NCI-H524 treated with DMSO at 0.1 percent for 48 hours (cell line): ENCODE data around the gene FRZB.

ENCODE experiments used
- DNase-seq: peaks from one replicate; lab custom pipeline; 2025; lab: John Stamatoyannopoulos, UW

Gene FRZB

DNA sequence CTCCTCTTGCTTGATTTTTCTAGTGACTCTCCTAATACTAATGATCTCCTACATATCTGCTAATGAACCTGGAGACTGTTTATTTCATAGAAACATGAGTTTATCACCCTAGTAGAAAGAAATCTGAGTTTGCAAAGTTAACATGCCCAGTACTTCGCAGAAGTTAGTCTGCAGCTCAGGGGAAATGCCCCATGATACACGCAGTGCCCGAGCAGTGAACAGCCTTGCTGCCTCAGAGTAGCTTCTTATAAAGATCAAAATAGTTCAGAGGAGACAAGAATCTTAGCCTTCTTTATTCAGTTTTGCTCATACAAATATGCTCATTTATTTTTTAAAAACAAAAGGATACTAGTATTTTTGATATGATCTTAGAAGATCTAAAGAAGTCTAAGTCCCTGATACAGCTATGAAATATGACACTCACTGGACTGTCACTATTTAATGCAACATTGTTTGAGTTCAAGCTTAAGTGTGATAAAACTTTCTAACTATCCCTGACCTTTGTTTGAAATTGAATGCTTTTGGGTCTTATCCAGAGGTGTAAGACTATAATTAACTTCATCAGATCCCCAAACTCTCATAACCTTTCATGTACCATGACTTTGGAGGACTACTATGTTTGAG is 20.5 kb downstream of the FRZB start:
- no peak for DNase-seq

DNA sequence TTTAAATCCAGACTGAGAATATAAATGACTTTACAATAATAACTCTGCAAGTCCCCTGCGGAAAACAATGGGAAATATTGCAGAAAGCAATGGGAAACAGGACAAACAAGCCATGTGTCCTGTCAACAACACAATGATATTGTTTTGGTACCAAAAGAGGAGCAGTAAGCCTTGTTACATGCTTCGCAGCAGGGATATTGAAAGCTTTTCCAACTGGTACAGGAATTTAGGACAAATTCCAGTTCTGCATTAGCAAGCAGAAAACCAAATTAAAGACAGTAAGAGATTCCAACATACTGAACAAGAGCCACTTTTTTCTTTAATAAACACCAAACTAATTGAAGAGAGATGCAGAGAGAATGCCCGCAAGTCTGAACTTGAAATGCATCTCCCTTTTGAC is 30.0 kb downstream of the FRZB start:
- no peak for DNase-seq

DNA sequence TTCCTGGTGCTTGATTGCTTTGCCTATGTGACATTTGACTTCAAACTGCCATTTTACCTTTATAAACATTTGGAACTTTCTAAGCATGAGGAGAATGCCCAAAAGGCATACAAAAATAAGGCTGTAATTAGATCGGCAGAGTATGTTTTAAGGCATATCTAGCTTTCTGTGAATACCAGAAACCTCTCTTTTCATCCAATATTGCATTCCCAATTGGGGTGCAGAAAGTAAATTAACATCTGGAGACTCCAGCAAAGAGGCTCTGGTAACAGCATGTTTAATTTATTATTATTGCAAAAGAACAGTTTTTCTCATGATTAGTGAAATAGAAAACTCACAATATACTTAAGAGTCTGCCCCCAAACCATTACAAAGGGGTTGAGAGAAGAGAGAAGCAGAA is 32.1 kb downstream of the FRZB start:
- DNase-seq, result no peak

DNA sequence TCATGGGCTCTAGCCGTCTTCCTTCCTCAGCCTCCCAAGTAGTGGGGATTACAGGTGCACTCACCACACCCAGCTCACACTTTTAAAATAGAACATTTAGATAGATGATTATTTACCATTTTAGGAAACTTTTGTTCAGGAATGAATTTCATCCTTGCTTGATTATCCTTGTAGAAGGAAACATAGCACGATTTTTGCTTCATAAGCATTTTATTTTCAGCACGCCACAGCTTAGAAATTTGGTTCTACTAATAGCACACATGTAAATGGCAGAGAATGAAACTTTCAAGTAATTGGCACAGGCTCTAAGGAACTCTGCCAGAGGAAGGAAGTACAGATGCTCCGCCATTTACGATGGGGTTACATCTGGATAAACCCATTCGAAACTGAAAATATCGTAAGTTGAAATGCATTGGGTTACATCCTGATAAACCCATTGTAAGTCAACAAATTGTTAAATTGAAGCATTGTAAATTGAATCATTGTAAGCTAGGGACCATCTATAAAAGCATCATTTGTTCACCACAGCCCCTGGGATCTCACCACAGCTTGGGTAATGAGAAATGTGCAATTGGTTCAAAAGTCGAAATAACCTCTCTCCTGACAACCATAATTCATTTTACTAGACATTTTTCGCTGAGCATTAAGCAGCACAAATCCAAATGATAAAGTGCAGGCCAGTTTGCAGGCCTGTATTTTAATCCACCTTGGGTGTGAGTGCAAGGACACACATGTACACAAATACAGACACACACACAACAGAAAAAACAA is 33.2 kb downstream of the FRZB start:
- no peak for DNase-seq

DNA sequence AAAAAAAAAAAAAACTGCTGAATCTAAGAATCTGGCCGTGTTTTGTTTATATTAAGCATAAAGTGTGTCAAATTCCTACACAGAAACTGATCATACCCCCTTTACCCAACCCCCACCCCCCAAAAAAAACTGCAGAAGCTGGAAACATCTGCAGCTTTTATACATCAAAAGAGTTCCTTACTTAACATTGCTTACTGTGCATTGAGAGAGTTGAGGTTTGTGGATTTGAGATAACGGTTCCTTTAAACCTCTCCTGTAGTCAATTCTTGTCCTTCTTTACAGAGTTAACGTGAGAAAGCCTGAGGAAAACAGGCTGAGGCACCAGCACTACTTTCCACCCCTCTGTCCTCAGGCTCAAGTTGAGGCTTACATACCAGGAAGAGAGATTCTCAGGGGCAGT is 34.5 kb downstream of the FRZB start:
- DNase-seq, result no peak

DNA sequence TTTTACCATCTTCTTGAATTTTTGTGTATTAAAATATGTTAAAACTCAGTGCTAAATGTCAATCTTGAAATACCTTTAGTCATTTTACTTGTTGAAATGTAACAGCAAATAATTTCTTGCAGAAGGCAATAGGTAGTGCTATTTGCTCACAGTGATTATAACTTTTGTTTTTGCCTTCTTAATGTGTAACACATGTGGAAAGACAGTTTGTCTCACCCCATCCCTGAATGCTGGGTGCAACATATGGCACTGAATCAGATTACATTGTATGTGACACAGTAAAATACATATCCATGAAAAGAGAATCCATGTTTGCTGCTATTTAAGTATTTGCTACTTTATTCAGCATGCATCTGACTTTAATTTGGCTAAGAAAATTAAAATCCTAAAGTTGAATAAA is 35.3 kb downstream of the FRZB start:
- peak; percentile 85 for DNase-seq

DNA sequence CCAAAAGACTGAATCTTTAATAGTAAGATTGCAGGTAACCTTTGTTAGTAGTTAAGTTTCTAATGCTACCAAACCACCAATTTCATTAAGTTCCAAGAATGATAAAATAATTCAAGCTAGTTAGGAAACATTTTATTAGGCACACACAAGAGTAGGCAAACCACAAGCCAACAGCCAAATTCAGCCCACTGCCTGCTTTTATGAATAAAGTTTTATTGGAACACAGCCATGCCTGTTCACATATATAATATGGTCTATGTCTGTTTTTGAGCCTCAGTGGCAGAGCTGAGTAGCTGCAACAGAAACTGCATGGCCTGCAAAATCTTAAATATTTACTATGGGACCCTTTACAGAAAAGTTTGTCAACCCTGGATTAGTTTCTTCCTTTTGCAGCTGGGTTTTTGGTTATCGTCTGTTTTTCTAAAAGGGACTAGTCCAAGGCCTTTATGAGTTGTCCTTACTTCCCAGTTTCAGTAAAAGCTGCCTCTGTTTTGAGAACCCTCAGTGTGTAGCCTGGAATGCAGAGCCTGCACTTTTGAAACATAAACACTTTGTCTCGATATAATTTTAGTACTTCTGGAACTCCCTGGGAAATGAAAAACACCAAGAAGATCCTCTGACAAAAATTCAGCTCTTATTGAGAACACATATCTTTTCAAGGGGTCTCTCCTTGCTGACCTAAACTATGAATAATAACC is 39.1 kb downstream of the FRZB start:
- no peak for DNase-seq

DNA sequence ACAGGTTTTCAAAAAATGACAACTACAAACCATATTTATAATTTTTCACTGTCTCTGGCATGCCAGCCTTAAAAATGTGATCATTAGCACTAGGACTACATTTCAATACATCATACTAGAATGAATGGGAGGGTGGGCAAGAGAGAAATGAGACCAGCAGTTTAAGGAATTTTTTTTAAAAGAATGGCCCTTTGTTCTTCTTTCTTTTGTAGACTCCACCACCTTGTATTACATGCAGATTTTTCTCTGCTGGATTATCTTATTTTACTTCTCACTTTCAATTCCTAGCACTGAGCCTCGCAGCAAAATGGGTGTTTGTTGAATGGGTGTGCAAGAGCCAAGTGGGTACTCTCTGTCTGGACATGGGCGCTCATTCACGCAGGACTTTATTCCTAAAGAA is 39.9 kb downstream of the FRZB start:
- no peak for DNase-seq

DNA sequence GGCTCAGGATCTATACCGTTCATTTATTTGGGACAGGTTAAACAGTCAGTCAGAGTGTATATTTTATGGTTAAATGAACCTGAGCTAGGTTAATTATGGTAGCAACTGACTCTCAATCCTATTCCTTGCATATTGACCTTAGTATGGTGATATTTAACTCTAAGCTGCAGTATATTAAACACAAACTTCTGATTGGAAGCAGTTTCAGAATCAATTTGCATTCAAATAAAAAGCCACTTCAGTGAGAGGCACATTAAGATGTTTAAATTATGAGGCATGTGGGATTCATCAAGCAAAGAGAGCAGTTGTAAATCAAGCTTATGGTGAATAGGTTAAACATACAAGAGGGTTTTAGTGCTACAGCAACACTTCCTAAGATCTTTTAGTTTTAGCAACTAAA is 40.4 kb downstream of the FRZB start:
- DNase-seq, result peak; percentile 56

DNA sequence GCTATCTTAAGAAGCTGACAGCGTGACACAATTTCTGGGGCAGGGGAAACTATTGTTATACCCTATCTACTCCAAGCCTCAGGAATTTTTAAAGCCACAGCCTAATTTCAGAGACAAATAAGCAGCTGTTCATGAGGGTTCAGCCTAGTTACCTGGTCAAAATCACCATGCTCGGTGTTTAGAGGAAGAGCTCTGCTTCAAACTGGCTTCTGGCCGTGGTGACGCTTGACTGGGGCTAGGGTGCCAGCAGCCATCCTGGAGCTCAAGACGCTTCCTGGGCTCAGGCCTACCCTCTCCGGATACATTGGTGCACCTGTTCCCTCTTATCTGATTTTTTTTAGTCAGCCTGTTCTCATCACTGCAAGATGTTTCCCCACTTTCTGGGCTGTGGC is 41.7 kb downstream of the FRZB start:
- DNase-seq, result no peak

DNA sequence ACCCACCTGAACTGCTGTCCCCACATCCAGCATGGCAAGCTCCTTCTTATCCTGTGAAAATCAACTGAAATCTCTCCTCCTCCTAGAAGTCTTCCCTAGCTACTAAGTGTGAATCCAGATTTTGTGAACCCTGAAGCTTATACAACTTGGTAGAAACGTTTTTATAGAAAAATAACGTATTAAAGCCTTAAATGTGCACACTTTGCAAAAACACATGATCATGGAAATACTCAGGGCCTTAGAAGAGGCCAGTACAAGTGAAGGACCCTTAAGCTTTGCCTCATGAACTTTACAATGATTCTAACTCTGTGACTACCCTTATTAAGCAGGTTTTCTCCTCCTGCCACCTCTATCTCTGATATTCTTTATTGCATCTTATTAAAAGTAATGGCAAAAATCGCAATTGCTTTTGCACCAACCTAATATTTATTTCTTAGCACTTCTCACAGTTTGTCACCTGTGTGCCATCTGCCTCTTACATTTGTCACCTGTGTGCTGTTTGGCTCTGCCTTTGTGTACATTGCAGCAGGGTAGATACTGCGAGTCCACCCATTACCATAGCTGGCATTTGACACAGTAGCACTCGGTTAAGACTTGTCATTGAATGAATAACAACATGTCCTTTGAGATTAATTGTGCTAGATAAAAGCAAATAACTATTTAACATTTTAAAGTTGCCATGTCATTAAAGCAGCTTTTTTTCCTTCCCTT is 42.2 kb downstream of the FRZB start:
- no peak for DNase-seq

DNA sequence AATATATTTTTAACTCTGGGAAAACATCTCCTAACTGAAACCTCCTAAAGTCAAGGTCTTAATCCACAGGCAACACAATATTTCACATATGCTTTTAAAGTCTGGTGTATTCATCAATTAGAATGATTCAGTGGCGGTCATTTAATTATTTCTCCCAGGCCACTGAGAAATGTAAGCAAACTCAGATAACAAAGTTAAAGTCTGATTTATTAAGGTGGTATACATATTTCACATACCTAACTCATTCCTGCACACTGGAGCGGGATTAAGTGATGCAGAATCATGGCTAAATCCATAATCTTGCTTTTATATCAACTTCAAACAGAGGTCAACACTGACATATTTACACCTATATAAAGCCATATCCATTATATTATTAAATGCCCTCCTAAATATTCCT is 43.7 kb downstream of the FRZB start:
- DNase-seq, result no peak

DNA sequence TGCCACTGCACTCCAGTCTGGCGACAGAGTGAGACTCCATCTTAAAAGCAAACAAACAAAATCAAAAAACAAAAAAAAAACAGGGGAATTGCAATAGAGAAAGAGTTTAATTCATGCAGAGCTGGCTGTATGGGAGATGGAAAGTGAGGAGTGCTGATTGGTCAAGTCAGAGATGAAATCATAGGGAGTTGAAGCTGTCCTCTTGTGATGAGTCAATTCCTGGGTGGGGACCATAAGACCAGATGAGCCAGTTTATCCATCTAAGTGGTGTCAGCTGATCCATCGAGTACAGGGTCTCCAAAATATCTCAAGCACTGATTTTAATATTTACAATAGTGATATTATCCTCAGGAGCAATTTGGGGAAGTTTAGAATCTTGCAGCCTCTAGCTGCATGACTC is 45.3 kb downstream of the FRZB start:
- no peak for DNase-seq

DNA sequence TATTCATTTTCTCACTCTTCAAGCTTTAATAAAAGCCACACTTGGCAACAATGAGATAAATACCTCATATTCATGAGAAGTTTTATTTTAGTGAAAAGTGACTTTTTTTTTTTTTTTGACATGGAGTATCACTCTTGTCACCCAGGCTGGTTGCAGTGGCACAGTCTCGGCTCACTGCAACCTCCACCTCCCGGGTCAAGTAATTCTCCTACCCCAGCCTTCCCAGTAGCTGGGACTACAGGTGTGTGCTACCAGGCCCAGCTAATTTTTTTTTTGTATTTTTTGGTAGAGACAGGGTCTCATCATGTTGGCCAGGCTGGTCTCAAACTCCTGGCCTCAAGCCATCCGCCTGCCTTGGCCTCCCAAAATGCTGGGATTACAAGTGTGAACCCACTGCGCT is 47.0 kb downstream of the FRZB start:
- DNase-seq, result no peak

DNA sequence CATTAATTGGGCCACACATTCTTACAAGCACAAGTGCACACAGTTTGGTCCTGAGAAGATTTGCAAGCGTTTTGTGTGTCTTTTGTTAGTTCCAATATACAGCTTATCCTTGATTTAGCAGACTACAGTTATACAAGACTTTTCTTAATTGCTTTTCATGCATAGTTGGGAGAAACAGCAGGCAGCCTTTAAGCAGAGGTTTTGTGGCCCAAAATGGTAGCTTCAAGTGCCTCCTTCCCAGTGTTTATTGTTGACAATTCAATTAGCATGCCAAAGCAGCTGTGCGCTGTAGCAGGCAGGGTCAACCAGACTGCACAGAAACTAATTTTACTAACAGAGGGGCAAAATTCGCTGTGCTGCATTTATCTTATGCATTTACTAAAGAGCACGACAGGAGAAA is 47.5 kb downstream of the FRZB start:
- DNase-seq, result no peak

DNA sequence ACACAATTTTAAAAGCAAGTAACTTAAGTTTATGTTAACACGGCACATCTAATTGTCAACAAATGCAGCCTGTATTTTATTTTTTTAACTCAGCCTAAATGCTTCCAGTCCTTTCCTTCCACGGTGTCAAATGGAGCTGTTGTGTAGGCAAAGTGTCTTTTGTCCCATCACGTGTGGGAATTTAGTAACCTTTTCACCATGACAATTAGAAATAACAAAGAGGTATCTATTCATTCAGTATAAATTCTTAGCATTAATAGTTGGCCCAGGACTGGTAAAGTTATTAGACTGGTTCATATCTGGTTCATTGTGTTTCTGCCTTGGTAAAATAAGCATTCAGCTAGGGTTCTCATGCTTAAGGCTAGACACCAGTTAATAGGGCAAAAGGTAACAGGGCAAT is 47.9 kb downstream of the FRZB start:
- no peak for DNase-seq

DNA sequence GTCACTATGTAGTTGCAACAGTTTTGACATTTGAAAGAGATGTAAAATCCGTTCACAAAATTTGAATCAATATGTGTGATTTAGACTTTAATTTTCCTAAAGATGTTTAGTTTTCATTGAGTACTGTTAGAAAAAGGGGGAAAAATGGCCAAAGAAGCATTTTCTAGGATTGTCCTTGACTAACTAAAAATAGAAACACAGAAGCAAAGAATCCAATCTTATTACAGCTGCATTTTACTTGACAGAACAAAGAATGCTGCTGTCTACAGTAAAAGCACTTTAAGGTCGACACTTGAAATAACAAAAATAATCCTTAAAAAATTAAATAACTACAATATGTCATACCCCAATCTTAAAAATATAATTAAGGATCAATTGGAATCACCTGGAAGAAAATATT is 48.9 kb downstream of the FRZB start:
- no peak for DNase-seq

DNA sequence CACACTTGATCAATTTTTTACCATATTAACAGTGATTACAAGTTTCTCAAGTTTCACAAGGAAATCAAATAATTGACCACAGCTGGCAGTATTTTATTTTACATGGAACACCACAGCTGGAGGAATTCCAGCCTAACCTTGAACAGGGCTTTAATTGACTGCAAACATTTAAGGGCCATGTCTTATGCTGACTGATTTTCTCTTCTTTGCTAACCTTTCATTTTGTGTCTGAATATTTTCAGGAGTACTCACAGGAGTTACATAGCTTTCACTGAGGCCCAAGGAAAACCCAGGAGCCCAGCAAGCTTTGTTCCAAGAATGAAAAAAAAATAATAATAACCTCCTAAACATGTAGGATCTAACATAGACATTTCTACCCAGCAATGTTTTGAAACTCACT is 49.6 kb downstream of the FRZB start:
- DNase-seq, result no peak

DNA sequence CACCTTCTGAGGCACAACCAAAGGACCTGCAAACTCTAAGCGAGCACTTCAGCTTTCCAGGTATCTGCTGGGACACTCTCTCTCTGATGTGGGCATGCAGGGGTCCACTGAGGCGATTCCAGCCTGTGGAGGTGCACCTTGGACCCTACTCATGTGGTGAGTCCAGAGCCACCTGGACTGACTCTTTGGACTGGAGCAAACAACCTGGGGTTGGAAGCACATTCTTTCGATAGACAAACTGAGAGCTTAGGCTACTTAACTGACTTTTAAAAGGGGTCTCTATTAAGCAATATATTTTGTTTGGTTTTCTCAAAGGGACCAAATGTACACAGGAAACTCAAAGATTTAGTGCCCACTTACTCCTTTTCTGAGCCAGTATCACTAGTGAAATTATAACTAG is 51.6 kb downstream of the FRZB start:
- no peak for DNase-seq

DNA sequence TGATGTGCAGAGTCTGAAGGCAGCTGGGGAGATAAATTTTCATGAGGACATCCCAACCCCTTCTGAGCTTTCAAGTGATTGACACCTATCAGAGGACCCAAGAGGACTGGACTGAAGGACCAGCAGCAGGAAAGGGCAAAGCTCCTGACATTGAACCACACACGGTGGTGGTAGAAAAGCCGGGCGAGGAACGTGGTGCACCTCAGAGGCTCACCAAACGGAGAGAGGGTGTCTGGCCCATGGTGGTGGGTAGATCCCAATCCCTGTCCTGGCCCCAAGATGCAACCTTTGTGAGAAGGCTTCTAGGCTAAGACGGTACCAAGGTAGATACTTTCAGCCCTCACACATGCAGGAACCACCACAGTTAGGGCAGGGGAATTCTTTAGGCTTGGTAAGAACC is 52.1 kb downstream of the FRZB start:
- no peak for DNase-seq

DNA sequence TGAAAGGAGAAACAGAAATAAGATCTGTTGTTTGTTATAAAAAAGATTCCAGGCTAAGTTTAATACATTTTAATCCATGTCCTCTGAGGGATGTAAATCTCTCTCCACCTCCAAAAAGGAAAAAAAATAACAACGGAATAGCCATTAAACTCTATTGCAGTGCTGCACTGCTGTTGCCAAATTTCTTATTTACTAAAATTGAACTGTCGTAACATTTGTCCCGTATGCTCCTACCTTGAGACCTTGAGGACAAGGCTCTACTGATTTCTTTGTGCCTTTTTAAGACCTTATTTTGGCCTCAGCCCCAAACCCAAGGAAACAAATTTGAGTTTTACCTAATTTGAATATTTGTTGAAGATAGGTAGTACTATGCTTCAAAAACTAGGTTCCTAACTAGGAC is 56.4 kb downstream of the FRZB start:
- no peak for DNase-seq

DNA sequence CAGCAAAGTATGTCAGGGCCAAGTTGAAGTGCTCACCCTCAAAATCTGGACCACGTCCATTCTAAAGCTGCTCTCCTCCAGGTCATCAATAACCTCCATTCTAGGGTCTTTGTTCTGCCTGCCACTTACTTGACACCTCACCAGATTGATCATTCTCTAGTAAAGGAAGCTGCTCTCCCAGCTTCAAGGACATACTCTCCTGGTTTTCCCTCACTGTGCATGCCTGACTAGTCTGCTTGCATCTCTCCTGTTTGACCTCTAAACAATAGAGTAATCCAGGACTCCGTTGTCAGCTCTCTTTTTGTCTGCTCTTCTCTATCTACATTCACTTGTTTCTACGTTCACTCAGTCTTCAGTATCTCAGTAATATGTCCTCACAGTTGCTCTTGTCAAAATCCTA is 59.1 kb downstream of the FRZB start:
- DNase-seq, result no peak

DNA sequence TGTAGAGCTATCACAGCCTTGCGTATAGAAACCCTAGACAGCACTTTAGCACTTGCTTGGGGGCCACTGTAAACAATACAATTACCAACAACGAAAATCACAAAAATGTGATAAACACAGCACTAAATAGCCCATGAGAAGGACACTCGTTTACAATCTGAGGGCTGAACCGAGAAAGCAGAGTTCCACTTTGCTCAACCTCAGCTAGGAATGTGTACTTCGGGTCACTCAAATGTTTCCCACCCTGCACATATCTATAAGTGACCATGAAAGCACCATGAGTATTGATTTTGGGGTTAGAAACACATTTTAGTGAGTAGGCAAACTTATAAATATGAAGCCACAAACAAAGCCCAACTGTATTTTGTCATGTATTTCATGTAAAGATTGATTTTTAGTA is 62.3 kb downstream of the FRZB start:
- DNase-seq, result no peak
